Measurements from ENCODE around the gene NTN3.

The NTN3 gene

DNA sequence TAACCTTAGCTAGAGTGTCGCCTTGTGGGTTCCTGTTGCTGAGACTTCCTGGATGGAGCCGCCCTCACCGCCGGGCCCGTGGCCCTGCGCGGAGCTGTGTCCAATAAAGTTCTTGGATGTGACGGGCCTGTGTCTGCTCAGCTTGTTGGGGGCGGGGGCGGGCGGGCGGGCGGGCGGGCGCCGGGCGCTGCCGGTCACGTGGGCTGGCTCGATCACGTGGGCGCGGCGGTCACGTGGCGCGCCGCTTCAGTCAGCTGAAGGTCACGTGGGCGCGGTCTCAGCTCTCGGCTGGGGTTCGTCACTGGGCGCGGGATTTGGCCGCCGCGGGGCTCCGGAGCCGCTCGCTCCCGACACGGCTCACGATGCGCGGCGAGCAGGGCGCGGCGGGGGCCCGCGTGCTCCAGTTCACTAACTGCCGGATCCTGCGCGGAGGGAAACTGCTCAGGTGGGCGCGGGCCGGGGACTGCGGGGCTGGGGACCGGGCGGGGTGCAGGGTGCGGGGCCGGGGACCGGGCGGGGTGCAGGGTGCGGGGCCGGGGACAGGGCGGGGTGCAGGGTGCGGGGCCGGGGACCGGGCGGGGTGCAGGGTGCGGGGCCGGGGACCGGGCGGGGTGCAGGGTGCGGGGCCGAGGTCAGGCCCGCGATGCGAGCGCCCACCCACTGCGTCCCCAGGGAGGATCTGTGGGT is 49.1 kb downstream of the NTN3 start, which contains the start of gene AMDHD2:
Gene AMDHD2, plus strand, starts transcription at position 275 of the 687 bp plus-strand sequence. Its CDS starts 88 bp downstream, at position 363.
- peak within 1 kb of the TSS; percentile 88 for H3K9ac ChIP-seq (ENCODE audit: low read depth, low read length)
- H3K36me3 ChIP-seq (ENCODE audit: insufficient read depth, low read length) = peaks cover 30% of the 10 kb centered on the region
- no peaks in the 10 kb centered on the region for H3K27me3 ChIP-seq (ENCODE audit: insufficient read depth, low read length)
- WGBS = under 1% methylated on average over 81 of the region's 83 CpGs
- H3K27ac ChIP-seq (ENCODE audit: low read depth, low read length) = peak within 1 kb of the TSS; percentile 62; the same call in 1 of the 2 replicates
- H3K4me3 ChIP-seq (ENCODE audit: low read length) = peak within 1 kb of the TSS; percentile 70
- H3K9me3 ChIP-seq (ENCODE audit: insufficient read depth, low read depth, low read length) = no peaks in the 10 kb centered on the region
- peaks cover 11% of the 10 kb centered on the region; the same call in 1 of the 2 replicates for H3K4me1 ChIP-seq (ENCODE audit: insufficient read depth, low read length)

DNA sequence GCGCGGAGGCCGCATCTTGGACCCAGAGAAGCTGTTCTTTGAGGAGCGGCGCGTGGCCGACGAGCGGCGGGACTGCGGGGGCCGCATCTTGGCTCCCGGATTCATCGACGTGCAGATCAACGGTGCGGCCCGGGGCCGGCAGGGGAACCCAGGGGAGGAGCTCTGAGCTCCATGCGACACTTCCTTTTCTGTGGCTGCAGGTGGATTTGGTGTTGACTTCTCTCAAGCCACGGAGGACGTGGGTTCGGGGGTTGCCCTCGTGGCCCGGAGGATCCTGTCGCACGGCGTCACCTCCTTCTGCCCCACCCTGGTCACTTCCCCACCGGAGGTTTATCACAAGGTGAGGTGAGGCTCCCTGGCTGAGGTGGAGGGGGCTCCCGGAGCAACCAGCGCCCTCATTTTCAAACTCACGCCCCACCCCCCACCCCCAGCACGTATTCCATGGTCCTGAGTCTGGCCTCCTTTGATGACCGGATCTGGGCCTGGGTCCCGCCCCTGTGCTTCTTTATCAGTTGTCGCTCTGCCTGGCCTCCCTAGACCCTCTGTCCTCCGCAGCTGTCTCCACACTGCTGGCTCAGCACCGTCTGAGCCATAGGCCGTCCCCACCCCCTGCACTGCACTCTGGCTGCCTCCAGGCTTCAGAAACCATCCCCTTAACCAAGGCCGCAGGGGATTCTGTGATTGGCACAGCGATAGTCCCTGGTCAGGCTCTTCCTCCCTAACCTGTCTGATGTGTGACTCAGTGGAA is 49.9 kb downstream of the NTN3 start:
- no peaks in the 10 kb centered on the region for H3K27me3 ChIP-seq (ENCODE audit: insufficient read depth, low read length)
- H3K9me3 ChIP-seq (ENCODE audit: insufficient read depth, low read depth, low read length) = no peaks in the 10 kb centered on the region
- H3K9ac ChIP-seq (ENCODE audit: low read depth, low read length) = peak overlapping the region; percentile 88
- peak overlapping the region; percentile 70 for H3K4me3 ChIP-seq (ENCODE audit: low read length)
- no peak overlapping the region for H3K27ac ChIP-seq (ENCODE audit: low read depth, low read length)
- 20% methylated on average over 41 of the region's 41 CpGs for WGBS
- H3K4me1 ChIP-seq (ENCODE audit: insufficient read depth, low read length) = peaks cover 4% of the 10 kb centered on the region; the same call in 1 of the 2 replicates
- peaks cover 30% of the 10 kb centered on the region for H3K36me3 ChIP-seq (ENCODE audit: insufficient read depth, low read length)
